NCI-H460 (cell line): Measurements from ENCODE around the gene CACNA1I. TPM values are rescaled to one million over a fixed set of nuclear protein-coding genes. Genes with fewer than 3 reads are reported as not detected.

Experiments used
- DNase-seq: peaks from one replicate; pipeline ENCODE4 v3.0.0-alpha.2; 2016; ENCODE audit warnings: low read depth; ENCODE audit errors: extremely low read depth
- total RNA-seq: library from RNA; depleted of rRNA; stranded (reverse); fragments of >200 nt; shearing (Covaris generic); gene quantifications from 2 replicates; pipeline ENCODE4 v1.2.3, GENCODE V29; 2014

The CACNA1I gene
- total RNA-seq, 1 experiment from 2014 or later = 0.05 TPM

- no peak for DNase-seq
These were observed 94.1 kb downstream of the CACNA1I start for GRCh38 chr22:39664485-39665200.

GRCh38 chr22:39665229-39665628 lies 94.7 kb downstream of the CACNA1I start:
- DNase-seq = no peak

- DNase-seq = no peak
These were observed 95.3 kb downstream of the CACNA1I start for GRCh38 chr22:39665661-39666431.

- no peak for DNase-seq
These were observed 95.9 kb downstream of the CACNA1I start for GRCh38 chr22:39666495-39666894.

GRCh38 chr22:39666926-39667325 lies 96.4 kb downstream of the CACNA1I start:
- no peak for DNase-seq

GRCh38 chr22:39669432-39669831 lies 98.9 kb downstream of the CACNA1I start:
- no peak for DNase-seq

- DNase-seq = no peak
These were observed 101.4 kb downstream of the CACNA1I start for GRCh38 chr22:39671936-39672335.

- no peak for DNase-seq
These were observed 104.0 kb downstream of the CACNA1I start for GRCh38 chr22:39674536-39674935.

GRCh38 chr22:39675947-39676346 lies 105.4 kb downstream of the CACNA1I start:
- no peak for DNase-seq

GRCh38 chr22:39677967-39678366 lies 107.4 kb downstream of the CACNA1I start:
- no peak for DNase-seq

- DNase-seq = no peak
These were observed 108.4 kb downstream of the CACNA1I start for GRCh38 chr22:39678862-39679490.

GRCh38 chr22:39679652-39680051 lies 109.1 kb downstream of the CACNA1I start:
- DNase-seq = no peak

GRCh38 chr22:39680486-39680885 lies 109.9 kb downstream of the CACNA1I start:
- no peak for DNase-seq

- no peak for DNase-seq
These were observed 110.7 kb downstream of the CACNA1I start for GRCh38 chr22:39681038-39681861.

- no peak for DNase-seq
These were observed 112.4 kb downstream of the CACNA1I start for GRCh38 chr22:39682994-39683393.

GRCh38 chr22:39683639-39684038 lies 113.1 kb downstream of the CACNA1I start:
- no peak for DNase-seq

GRCh38 chr22:39684702-39685281 lies 114.2 kb downstream of the CACNA1I start:
- no peak for DNase-seq

- DNase-seq = no peak
These were observed 115.0 kb downstream of the CACNA1I start for GRCh38 chr22:39685336-39686177.

- no peak for DNase-seq
These were observed 115.6 kb downstream of the CACNA1I start for GRCh38 chr22:39686178-39686620.
